WERI-Rb-1 (cell line): ENCODE measurements around the gene PPARGC1A.
A peak's percentile ranks its signal among the peaks of the same experiment; 100 is the strongest.

Experiments used
- DNase-seq: peaks from one replicate; pipeline ENCODE4 v3.0.0-alpha.2; 2020
- H3K27ac ChIP-seq: fragments of 250-450 bp; sonication (Bioruptor Pico); 2 replicates; pipeline ENCODE4 v1.5.1; 2020; ENCODE audit warnings: mild to moderate bottlenecking, moderate library complexity
- H3K27me3 ChIP-seq: fragments of 250-450 bp; sonication (Bioruptor Pico); 2 replicates; pipeline ENCODE4 v1.5.1; 2021; ENCODE audit warnings: mild to moderate bottlenecking, low read depth, moderate library complexity; ENCODE audit not compliant: insufficient read depth, severe bottlenecking
- H3K36me3 ChIP-seq: fragments of 250-450 bp; sonication (Bioruptor Pico); 2 replicates; pipeline ENCODE4 v1.5.1; 2020; ENCODE audit warnings: mild to moderate bottlenecking, moderate library complexity
- H3K4me3 ChIP-seq: 2 replicates; pipeline ENCODE4 v1.5.1; 2011; ENCODE audit warnings: low read depth, mild to moderate bottlenecking, control low read depth, low read length
- H3K9me3 ChIP-seq: fragments of 250-450 bp; sonication (Bioruptor Pico); 2 replicates; pipeline ENCODE4 v1.5.1; 2021; ENCODE audit warnings: mild to moderate bottlenecking, moderate library complexity; ENCODE audit not compliant: severe bottlenecking
- TF ChIP-seq, protein P1 (sequence below): IDR thresholded peaks from 2 replicates; pipeline ENCODE4 v1.5.1; 2011; ENCODE audit warnings: low read depth, mild to moderate bottlenecking, control low read depth, inconsistent platforms, low read length

PPARGC1A gene

DNA sequence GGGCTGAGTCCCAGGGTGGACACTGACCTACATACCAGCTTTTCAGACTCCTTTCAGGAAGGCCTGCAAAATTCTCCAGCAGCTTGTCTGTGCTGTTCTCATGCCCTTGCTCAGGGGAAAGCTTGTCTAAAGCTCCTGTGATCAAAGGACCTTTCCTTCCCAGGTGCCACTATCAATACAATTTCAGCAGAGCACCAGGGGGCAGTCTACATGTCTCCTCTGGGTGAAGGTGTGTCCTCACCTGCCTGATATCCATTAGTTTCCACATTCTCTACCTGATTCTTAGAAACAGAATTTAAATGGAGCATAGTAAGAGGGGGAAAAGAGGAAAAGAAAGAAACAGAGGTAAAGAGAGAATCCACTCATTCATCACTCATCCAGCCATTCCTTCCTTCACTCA lies 114.2 kb downstream of the PPARGC1A start:
- Histone ChIP-seq H3K27me3 (no peaks in the 10 kb centered on the region), H3K36me3 (no peaks in the 10 kb centered on the region), H3K27ac (no peak overlapping the region), H3K4me3 (no peak overlapping the region), H3K9me3 (no peaks in the 10 kb centered on the region)
- DNase-seq: peak; percentile 18
- TF ChIP-seq, protein P1, sequence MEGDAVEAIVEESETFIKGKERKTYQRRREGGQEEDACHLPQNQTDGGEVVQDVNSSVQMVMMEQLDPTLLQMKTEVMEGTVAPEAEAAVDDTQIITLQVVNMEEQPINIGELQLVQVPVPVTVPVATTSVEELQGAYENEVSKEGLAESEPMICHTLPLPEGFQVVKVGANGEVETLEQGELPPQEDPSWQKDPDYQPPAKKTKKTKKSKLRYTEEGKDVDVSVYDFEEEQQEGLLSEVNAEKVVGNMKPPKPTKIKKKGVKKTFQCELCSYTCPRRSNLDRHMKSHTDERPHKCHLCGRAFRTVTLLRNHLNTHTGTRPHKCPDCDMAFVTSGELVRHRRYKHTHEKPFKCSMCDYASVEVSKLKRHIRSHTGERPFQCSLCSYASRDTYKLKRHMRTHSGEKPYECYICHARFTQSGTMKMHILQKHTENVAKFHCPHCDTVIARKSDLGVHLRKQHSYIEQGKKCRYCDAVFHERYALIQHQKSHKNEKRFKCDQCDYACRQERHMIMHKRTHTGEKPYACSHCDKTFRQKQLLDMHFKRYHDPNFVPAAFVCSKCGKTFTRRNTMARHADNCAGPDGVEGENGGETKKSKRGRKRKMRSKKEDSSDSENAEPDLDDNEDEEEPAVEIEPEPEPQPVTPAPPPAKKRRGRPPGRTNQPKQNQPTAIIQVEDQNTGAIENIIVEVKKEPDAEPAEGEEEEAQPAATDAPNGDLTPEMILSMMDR: peak; percentile 52

DNA sequence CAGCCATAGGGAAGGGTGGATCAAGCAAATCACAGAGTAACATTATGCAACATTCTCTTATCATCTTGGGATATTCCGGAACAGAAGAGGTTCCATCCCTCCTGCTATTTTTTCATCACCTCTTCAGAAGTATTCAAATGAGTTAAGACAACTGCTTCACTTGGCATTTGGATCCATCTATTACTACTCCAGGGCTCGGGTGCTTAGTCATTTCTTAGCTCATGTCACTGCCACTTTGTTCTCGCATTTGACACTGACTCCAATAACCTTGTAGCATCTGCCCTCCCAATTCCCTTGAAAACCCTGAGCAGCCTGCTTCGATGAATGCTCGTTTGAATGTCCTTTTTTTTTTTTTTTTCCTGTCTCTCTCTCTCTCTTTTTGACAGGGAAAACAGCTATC lies 114.9 kb downstream of the PPARGC1A start:
- Histone ChIP-seq H3K9me3 (no peaks in the 10 kb centered on the region), H3K36me3 (no peaks in the 10 kb centered on the region), H3K27me3 (no peaks in the 10 kb centered on the region), H3K27ac (no peak overlapping the region), H3K4me3 (no peak overlapping the region)
- no peak for DNase-seq
- TF ChIP-seq, protein P1: no peak

DNA sequence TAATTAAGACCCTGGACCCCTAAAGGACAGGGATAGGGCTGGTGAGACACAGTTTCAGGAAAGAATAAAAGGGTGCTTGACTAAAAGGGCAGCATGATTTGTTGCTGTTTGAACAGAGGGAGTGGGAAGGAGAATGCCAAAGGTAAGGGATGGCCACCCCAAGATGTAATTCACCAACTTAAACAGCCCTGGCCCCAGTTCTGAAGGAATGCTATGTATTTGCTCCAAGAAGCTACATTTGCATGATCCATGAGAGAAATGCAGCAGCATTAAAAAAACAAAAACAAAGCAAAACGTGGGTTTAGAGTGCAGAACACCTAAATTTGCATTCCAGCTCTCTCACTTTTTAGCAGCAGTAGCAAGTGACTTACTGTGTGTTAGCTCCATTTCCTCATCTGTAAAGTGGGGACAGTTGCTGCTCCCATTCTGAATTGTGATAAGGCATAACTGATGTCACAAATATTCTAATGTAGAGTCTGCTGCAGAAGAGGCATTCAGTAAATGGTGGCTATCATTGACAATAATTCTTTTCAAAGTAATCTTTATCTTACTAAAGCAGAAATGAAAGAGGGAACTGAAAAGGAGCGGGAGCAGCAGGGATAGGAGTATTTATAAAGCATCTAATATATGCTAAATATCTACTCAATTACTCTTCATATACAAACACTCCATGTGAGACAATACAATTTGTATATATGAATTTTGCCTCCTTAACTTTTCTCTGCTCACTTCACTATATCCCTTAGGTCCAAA lies 115.8 kb downstream of the PPARGC1A start:
- no peaks in the 10 kb centered on the region for H3K9me3 ChIP-seq
- H3K36me3 ChIP-seq: no peaks in the 10 kb centered on the region
- DNase-seq: no peak
- H3K27me3 ChIP-seq: no peaks in the 10 kb centered on the region
- H3K27ac ChIP-seq: no peak overlapping the region
- TF ChIP-seq, protein P1: no peak
- H3K4me3 ChIP-seq: no peak overlapping the region

DNA sequence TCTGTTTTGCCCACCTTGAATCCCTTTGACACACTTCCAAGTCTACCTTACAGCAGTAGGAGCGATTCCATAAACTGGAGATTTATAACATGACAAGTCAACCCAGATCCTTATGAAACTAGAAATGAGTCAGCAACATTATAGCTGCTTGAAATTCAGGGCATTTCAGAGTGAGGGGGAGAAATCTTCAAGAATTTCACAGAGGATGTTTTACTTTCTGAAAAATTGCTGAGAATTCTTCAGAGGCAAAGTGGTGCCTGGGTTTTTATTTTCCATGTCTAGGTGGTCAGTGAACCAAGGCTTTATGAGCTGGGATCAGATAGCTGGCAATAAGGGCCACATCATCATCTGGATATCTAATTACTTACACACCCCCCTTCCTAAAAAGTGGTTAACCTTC lies 119.8 kb downstream of the PPARGC1A start:
- DNase-seq: no peak
- Histone ChIP-seq H3K27me3 (no peaks in the 10 kb centered on the region), H3K4me3 (no peak overlapping the region), H3K36me3 (no peaks in the 10 kb centered on the region), H3K27ac (no peak overlapping the region), H3K9me3 (no peaks in the 10 kb centered on the region)
- TF ChIP-seq, protein P1: no peak

DNA sequence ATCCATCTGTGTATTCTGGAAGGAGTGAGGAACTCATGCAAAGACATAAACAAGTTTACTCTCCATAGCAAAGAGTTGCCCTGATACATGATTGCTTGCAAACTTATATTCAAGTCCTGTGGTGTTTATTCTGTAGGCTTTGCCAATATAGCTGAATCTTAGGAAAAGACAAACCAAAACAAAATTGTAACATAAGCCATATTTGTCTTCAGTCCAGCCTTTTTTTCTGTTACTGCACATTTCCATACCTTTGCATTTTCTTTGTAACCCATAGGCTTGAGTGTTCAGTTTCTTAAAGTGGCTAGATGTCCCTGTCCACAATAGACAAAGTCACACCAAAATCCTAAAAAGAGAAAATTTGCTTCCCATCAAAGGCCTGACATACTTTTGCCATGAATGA lies 120.4 kb downstream of the PPARGC1A start:
- TF ChIP-seq, protein P1: no peak
- Histone ChIP-seq H3K27me3 (no peaks in the 10 kb centered on the region), H3K4me3 (no peak overlapping the region), H3K9me3 (no peaks in the 10 kb centered on the region), H3K27ac (no peak overlapping the region), H3K36me3 (no peaks in the 10 kb centered on the region)
- DNase-seq: no peak

DNA sequence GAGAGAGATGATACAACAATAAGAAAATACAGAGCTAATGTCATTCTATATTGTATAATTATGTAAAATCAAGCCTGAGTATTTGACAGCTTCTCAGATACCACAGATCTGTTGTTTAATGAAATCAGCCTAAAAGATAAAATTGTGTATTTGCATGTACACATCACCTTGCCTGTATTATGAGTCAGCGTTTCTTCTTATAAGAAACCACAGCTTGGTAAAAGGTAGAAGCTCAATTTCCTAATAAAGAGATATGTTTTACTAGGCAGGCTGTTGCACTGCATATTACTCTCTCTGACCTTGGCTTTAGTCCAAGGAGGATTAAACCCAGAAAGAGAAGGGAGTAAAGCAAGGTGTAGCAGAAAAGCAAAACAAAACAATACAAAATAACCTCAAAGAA lies 121.3 kb downstream of the PPARGC1A start:
- DNase-seq: no peak
- TF ChIP-seq, protein P1: no peak
- H3K27me3 ChIP-seq: no peaks in the 10 kb centered on the region
- no peak overlapping the region for H3K27ac ChIP-seq
- H3K36me3 ChIP-seq: no peaks in the 10 kb centered on the region
- no peak overlapping the region for H3K4me3 ChIP-seq
- H3K9me3 ChIP-seq: no peaks in the 10 kb centered on the region
